ENCODE data around the gene C6orf58. TPM values are rescaled to one million over a fixed set of nuclear protein-coding genes. Genes with fewer than 3 reads are reported as not detected.

C6orf58 gene
- total RNA-seq (not detected), polyA plus RNA-seq (not detected)
- long read RNA-seq, donor 1: 0 reads
- long read RNA-seq, donor 2: 0 reads
- long read RNA-seq, donor 3: 0 reads

GRCh38 chr6:127576874-127577273, at the start of gene C6orf58:
Gene C6orf58, plus strand, starts transcription at chr6:127577174. Its CDS starts 12 bp downstream, at chr6:127577186.
- Histone ChIP-seq H3K4me3 (no peak within 1 kb of the TSS), H3K4me1 (no peaks in the 10 kb centered on the region), H3K36me3 (no peaks in the 10 kb centered on the region), H3K27ac (no peak within 1 kb of the TSS), H3K27me3 (no peaks in the 10 kb centered on the region), H3K9me3 (no peaks in the 10 kb centered on the region)
- intact Hi-C loops (cut with DNase I): no loop called here
- ATAC-seq: no peak
- DNase-seq: no peak
- WGBS, 2 donors: 50 to 53% methylated on average over 3 of the region's 3 CpGs
- TF ChIP-seq, protein P1, sequence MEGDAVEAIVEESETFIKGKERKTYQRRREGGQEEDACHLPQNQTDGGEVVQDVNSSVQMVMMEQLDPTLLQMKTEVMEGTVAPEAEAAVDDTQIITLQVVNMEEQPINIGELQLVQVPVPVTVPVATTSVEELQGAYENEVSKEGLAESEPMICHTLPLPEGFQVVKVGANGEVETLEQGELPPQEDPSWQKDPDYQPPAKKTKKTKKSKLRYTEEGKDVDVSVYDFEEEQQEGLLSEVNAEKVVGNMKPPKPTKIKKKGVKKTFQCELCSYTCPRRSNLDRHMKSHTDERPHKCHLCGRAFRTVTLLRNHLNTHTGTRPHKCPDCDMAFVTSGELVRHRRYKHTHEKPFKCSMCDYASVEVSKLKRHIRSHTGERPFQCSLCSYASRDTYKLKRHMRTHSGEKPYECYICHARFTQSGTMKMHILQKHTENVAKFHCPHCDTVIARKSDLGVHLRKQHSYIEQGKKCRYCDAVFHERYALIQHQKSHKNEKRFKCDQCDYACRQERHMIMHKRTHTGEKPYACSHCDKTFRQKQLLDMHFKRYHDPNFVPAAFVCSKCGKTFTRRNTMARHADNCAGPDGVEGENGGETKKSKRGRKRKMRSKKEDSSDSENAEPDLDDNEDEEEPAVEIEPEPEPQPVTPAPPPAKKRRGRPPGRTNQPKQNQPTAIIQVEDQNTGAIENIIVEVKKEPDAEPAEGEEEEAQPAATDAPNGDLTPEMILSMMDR (IDR thresholded peaks at IDR 0.05): no peak

GRCh38 chr6:127533011-127533410, 44.0 kb upstream of the C6orf58 start:
- TF ChIP-seq, protein P1 (IDR thresholded peaks at IDR 0.05): no peak
- H3K4me1 ChIP-seq: peaks cover 0 to 5% (median 0%) of the 10 kb centered on the region in 9 donors
- intact Hi-C loops (cut with DNase I): loop anchor here in 1 of 10 donors (10.0 kb wide), 1 partner anchor 228 kb away; no protein-coding TSS in a partner anchor

GRCh38 chr6:127533736-127534135, 43.2 kb upstream of the C6orf58 start:
- intact Hi-C loops (cut with DNase I): loop anchor here in 1 of 10 donors (10.0 kb wide), 1 partner anchor 229 kb away; no protein-coding TSS in a partner anchor

More at GRCh38 chr6:127533011-127533410, 44.0 kb upstream of the C6orf58 start:
- Histone ChIP-seq H3K36me3 (no peaks in the 10 kb centered on the region), H3K27ac (no peak overlapping the region), H3K27me3 (peaks cover 0 to 36% (median 16%) of the 10 kb centered on the region in 7 donors), H3K4me3 (no peak overlapping the region), H3K9me3 (no peaks in the 10 kb centered on the region)
- no peak for DNase-seq
- 78 to 88% methylated on average over 1 of the region's 1 CpG for WGBS, 2 donors
- ATAC-seq: no peak

DNA sequence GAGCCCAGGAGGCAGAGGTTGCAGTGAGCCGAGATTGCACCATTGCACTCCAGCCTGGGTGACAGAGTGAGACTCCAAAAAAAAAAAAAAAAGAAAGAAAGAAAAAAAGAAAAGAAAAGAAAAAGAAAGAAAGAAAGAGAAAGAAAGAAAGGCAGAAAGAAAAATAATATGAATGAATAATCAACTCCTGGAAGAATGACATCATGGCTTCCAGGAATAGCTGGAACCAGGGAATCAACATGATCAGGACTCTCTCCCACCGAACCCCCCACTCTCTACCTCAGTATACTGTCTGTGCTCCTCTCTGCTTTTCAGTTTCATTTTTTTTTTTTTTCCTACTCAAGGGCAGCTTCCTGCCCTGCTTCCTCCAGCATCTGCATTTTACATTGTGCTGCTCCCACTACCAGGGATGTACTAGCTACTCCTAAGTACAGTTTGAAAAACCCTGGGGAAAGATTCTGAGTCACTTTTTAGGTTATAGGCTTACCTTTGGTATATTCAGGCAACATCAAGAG, 38.2 kb upstream of the C6orf58 start:
- WGBS, 2 donors: 54 to 68% methylated on average over 2 of the region's 2 CpGs
- no peak for ATAC-seq
- intact Hi-C loops (cut with DNase I): loop anchor here in 7 of 10 donors (2.0 to 10.0 kb wide), 5 partner anchors 72 to 237 kb away; no protein-coding TSS in a partner anchor

More at GRCh38 chr6:127533736-127534135, 43.2 kb upstream of the C6orf58 start:
- Histone ChIP-seq H3K9me3 (no peaks in the 10 kb centered on the region), H3K4me3 (no peak overlapping the region), H3K27me3 (peaks cover 0 to 36% (median 16%) of the 10 kb centered on the region in 7 donors), H3K36me3 (no peaks in the 10 kb centered on the region), H3K27ac (no peak overlapping the region), H3K4me1 (peaks cover 0 to 5% (median 0%) of the 10 kb centered on the region in 9 donors)
- ATAC-seq (no peak), DNase-seq (no peak)
- TF ChIP-seq, protein P1 (IDR thresholded peaks at IDR 0.05): no peak
- WGBS, 2 donors: 49 to 62% methylated on average over 3 of the region's 3 CpGs

More for the DNA sequence above, 38.2 kb upstream of the C6orf58 start:
- TF ChIP-seq, protein P1 (IDR thresholded peaks at IDR 0.05): no peak
- Histone ChIP-seq H3K27me3 (peaks cover 0 to 11% (median 6%) of the 10 kb centered on the region in 7 donors), H3K9me3 (no peaks in the 10 kb centered on the region), H3K4me1 (peaks cover 0 to 3% (median 0%) of the 10 kb centered on the region in 9 donors), H3K4me3 (no peak overlapping the region), H3K27ac (no peak overlapping the region), H3K36me3 (no peaks in the 10 kb centered on the region)
- DNase-seq: no peak
